ENCODE data around the gene HAUS3. TPM values are rescaled to one million over a fixed set of nuclear protein-coding genes. Genes with fewer than 3 reads are reported as not detected.
A peak's percentile ranks its signal among the peaks of the same experiment; 100 is the strongest.

Gene HAUS3
- total and polyA plus RNA-seq, 2 donors = 14.3 to 26.6 TPM

DNA sequence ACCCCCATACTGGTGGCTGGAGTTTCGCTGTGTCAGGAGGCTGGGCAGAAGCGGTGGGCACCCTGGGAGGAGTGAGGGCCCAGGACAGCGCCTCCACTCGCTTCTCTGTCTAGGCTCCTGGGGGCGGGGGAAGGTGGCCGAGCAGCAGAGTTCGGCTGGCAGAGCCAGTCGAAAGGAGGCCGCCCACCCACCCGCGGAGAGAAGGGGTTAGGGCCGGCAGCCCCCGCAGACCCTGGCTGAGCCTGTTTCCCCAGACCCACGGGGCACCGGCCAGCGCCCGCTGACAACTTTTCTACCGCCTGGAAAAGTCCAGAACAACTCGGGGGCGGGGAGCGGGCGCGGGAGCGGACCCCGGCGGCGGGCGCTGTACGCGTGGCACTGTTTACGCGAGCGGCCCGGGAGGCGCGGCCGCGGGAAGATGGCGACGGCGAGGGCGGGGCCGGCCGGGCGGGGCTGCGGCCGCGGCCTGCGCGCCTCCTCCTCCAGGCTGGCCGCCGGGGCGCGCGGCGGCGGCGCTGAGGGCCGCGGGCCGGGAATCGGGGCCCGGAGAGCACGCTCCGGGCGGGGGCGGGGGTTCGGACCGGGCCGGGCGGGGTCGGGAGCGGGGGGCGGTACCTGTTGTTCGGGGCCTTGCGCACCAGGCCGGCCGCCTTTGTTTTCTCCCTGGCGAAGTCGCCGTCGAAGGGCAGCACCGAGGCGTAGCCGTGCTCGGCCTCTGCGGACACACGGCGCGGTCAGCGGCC is 19.4 kb upstream of the HAUS3 start:
- H3K27me3 ChIP-seq (ENCODE audit: control insufficient read depth in 2 of 2, insufficient read depth in 1 of 2, low read length in 1 of 2) = no peaks in the 10 kb centered on the region
- WGBS = 1% methylated on average over 91 of the region's 91 CpGs
- peaks cover 39 to 42% of the 10 kb centered on the region in 2 donors for H3K36me3 ChIP-seq (ENCODE audit: control insufficient read depth in 2 of 2, insufficient read depth in 2 of 2, low read length in 1 of 2)
- H3K9me3 ChIP-seq (ENCODE audit: control insufficient read depth in 2 of 2, insufficient read depth in 1 of 2, low read length in 1 of 2) = no peaks in the 10 kb centered on the region
- H3K4me3 ChIP-seq (ENCODE audit: low read length in 2 of 2) = peak overlapping the region; percentile 85 to 92
- peak overlapping the region in 1 of 2 donors; percentile 88 for H3K27ac ChIP-seq (ENCODE audit: low read depth in 1 of 2, low read length in 1 of 2)
- H3K4me1 ChIP-seq (ENCODE audit: control insufficient read depth in 2 of 2, insufficient read depth in 2 of 2, low read length in 2 of 2) = peaks cover 28 to 51% of the 10 kb centered on the region in 2 donors
- DNase-seq (ENCODE audit: low read depth in 6 of 9, low spot score in 9 of 9) = peak in 2 of 9 donors; percentile 49 to 63

DNA sequence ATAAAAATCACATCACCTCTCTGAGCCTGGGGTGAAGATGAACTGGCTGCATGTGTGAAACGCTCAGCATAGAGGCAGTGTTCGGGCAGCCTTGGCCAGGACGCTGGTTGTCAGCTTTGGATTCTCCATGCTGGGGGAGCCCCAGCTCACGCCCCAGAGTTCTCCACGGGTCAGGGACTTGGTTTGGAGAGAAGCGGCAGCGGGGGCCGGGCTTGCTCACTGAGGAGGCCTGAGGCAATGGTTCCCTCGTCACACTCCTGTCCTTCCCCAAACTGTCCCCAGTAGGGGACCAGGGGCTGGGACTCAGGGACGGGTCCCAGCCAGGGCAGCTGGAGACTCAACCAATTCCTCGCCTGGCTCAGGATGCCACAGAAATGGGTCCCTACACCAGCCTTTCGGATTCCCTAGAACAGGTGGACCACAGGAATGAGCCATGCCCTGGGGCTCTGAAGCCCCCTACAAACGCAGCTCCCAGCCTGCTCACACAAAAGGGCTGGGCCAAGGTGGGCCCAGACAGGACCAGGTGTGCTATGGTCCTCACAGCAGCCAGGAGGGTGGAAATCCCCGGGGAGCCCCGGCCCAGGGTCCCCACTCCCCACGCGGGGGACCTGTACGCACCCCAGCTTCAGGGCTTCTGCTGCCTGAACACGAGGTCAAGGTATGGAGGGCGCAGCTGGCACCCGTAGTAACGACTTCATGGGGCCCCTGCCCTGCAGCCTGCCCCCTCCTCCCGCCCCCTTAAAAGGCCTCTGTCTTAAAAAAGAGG is 18.6 kb upstream of the HAUS3 start:
- Histone ChIP-seq H3K27me3 (ENCODE audit: control insufficient read depth in 2 of 2, insufficient read depth in 1 of 2, low read length in 1 of 2) (no peaks in the 10 kb centered on the region), H3K4me3 (ENCODE audit: low read length in 2 of 2) (peak overlapping the region; percentile 85 to 92), H3K4me1 (ENCODE audit: control insufficient read depth in 2 of 2, insufficient read depth in 2 of 2, low read length in 2 of 2) (peaks cover 28 to 46% of the 10 kb centered on the region in 2 donors), H3K9me3 (ENCODE audit: control insufficient read depth in 2 of 2, insufficient read depth in 1 of 2, low read length in 1 of 2) (no peaks in the 10 kb centered on the region), H3K27ac (ENCODE audit: low read depth in 1 of 2, low read length in 1 of 2) (peak overlapping the region in 1 of 2 donors; percentile 61), H3K36me3 (ENCODE audit: control insufficient read depth in 2 of 2, insufficient read depth in 2 of 2, low read length in 1 of 2) (peaks cover 46 to 50% of the 10 kb centered on the region in 2 donors)
- WGBS = 68% methylated on average over 23 of the region's 23 CpGs
- DNase-seq (ENCODE audit: low read depth in 6 of 9, low spot score in 9 of 9) = no peak

DNA sequence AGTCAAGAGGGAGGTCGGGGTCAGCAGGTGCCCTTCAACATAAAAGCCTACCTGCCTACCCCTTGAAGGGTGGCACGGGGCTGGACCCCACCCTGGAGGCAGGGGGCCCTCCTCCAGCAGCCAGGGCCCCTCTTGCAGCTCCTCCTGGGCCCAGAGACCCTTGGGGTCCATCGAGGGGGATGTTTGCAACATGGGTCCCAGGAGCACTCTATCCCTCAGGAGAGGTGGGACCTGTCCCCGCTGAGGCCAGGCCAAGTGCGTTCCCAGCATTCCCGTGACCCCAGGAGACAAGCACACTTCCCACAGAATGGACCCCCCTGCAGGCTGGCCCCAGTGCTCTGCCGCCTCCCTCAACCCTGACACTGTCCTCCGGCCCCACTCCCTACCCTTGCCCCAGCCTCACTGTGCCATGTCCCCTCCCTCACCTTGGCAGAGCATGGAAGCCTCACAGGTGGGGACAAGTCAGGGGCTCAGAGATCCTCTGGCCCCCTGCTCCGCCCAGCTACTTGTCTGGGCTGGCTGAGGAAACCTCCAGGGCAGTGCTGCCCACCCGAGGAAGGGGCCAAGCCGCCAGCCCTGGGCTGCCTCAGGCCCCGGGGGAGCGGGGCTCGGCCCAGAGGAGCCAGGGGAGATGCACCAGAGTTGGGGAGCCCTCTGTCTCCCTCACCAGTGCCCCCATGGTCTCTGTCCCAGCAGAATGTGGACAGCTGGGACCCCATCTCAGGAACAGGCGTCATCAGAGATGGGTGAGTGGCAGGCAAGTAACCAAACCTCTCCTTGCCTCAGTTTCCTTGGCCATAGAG is 17.8 kb upstream of the HAUS3 start:
- no peak overlapping the region for H3K27ac ChIP-seq (ENCODE audit: low read depth in 1 of 2, low read length in 1 of 2)

DNA sequence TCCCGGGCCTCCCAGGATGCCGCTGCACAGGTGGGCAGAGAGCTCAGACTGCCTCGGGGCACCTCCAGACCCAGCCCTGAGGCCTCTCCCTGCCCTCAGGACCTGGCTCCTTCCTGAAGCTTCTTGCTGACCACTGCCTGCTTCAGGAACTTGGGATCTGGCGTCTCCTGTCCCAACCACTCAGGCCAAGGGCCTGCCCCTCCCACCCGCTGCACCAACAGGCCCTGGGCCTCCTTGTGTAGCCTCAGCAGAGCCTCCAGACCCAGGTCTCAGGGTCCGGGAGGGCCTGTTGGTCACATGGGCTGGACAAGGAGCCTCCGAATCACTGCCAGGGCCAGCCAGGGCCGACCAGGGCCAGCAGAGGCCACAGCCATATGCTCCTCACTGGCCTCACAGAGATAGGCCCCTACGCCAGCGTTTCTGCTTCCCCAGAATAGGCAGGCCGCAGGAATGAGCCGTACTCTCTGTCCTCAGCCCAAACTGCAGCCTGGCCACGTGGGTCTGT is 17.2 kb upstream of the HAUS3 start:
- DNase-seq (ENCODE audit: low read depth in 6 of 9, low spot score in 9 of 9) = no peak
- H3K36me3 ChIP-seq (ENCODE audit: control insufficient read depth in 2 of 2, insufficient read depth in 2 of 2, low read length in 1 of 2) = peaks cover 61% of the 10 kb centered on the region in 2 donors
- no peaks in the 10 kb centered on the region for H3K9me3 ChIP-seq (ENCODE audit: control insufficient read depth in 2 of 2, insufficient read depth in 1 of 2, low read length in 1 of 2)
- 97% methylated on average over 13 of the region's 13 CpGs for WGBS
- H3K27ac ChIP-seq (ENCODE audit: low read depth in 1 of 2, low read length in 1 of 2) = no peak overlapping the region
- no peaks in the 10 kb centered on the region for H3K27me3 ChIP-seq (ENCODE audit: control insufficient read depth in 2 of 2, insufficient read depth in 1 of 2, low read length in 1 of 2)
- peaks cover 22 to 39% of the 10 kb centered on the region in 2 donors for H3K4me1 ChIP-seq (ENCODE audit: control insufficient read depth in 2 of 2, insufficient read depth in 2 of 2, low read length in 2 of 2)
- H3K4me3 ChIP-seq (ENCODE audit: low read length in 2 of 2) = no peak overlapping the region

More for the DNA sequence above, 17.8 kb upstream of the HAUS3 start:
- Histone ChIP-seq H3K9me3 (ENCODE audit: control insufficient read depth in 2 of 2, insufficient read depth in 1 of 2, low read length in 1 of 2) (no peaks in the 10 kb centered on the region), H3K27me3 (ENCODE audit: control insufficient read depth in 2 of 2, insufficient read depth in 1 of 2, low read length in 1 of 2) (no peaks in the 10 kb centered on the region), H3K4me3 (ENCODE audit: low read length in 2 of 2) (peak overlapping the region; percentile 85 to 92), H3K4me1 (ENCODE audit: control insufficient read depth in 2 of 2, insufficient read depth in 2 of 2, low read length in 2 of 2) (peaks cover 28 to 46% of the 10 kb centered on the region in 2 donors), H3K36me3 (ENCODE audit: control insufficient read depth in 2 of 2, insufficient read depth in 2 of 2, low read length in 1 of 2) (peaks cover 54 to 58% of the 10 kb centered on the region in 2 donors)
- DNase-seq (ENCODE audit: low read depth in 6 of 9, low spot score in 9 of 9) = no peak
- WGBS = 96% methylated on average over 15 of the region's 15 CpGs

DNA sequence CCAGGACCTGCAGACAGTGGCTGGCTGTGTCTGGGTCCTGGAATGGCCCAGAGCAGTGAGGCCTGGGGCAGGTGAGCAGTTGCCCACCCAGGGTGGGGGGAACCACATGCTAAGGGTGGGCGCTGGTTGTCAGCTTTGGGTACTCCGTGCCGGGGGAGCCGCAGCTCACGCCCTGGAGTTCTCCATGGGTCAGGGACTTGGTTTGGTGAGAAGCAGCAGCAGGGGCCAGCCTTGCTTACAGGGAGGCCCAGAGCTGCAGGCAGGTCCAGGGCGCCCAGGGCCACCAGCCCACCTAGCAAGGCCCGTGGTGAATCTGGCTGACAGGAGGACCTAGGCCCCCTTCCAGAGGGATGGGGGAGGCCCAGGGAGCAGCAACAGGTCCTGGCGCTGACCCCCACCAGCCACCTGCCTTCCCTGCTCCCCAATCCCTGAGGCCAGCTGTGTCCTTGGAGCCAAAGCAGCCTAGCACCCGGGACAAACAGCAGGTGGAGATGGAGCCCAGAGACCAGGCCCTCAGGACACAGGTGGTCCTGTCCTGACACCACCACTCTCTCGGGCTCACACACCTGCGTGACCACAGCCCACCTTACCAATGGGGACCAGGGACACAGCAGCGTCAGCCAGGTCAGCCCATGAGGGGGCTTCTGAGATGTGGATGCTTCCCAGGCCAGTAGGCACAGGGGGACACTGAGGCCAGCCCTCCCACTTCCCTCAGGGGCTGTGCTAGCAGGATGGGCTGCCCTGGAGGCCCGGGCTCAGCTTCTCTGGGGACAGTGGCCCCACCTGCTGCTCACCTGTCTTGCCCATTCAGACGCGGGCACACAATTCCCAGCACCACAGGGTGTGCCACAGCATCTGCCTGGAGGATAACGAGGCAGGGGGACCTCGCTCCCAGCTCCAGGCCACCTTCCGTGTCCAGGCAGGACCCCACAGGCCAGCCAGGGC is 16.4 kb upstream of the HAUS3 start:
- peak overlapping the region in 1 of 2 donors; percentile 19 for H3K27ac ChIP-seq (ENCODE audit: low read depth in 1 of 2, low read length in 1 of 2)
- no peak for DNase-seq (ENCODE audit: low read depth in 6 of 9, low spot score in 9 of 9)
- peaks cover 0 to 3% of the 10 kb centered on the region in 2 donors for H3K9me3 ChIP-seq (ENCODE audit: control insufficient read depth in 2 of 2, insufficient read depth in 1 of 2, low read length in 1 of 2)
- H3K36me3 ChIP-seq (ENCODE audit: control insufficient read depth in 2 of 2, insufficient read depth in 2 of 2, low read length in 1 of 2) = peaks cover 65 to 67% of the 10 kb centered on the region in 2 donors
- no peak overlapping the region for H3K4me3 ChIP-seq (ENCODE audit: low read length in 2 of 2)
- no peaks in the 10 kb centered on the region for H3K27me3 ChIP-seq (ENCODE audit: control insufficient read depth in 2 of 2, insufficient read depth in 1 of 2, low read length in 1 of 2)
- H3K4me1 ChIP-seq (ENCODE audit: control insufficient read depth in 2 of 2, insufficient read depth in 2 of 2, low read length in 2 of 2) = peaks cover 14 to 32% of the 10 kb centered on the region in 2 donors
- 91% methylated on average over 18 of the region's 18 CpGs for WGBS

DNA sequence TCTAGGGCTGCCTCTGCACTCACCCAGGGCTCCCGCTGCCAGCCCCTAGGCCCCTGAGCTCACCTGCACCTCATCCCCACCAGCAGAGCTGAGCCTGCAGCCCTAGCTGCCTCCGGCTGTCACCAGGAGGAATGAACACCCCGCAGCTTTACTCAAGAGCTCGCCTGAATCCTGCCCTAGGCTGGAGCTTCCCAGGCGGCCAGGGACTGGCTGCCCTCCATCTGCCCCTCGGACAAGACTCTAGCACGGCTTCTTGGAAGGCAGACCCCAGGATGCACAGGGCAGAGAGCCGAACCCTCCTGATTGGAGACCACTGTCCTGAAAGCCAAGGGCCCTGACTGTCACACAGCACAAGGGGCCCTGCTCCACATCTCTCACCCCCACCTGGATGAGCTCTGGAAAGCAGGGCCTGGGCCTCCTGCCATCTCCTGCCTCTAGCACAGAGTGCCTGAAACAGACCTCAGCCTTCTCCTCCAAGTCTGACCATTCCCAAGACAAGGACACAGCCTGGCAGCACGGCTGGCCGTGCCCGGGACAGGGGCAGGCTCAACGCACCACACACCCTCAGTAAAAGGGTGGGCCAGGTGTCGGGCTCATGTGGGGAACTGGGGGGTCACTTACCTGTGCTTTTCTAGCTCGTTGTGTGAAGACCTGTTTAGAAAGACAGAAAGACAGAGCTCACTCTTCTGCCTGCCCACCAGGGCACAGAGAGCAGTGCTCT is 15.6 kb upstream of the HAUS3 start:
- H3K27ac ChIP-seq (ENCODE audit: low read depth in 1 of 2, low read length in 1 of 2) = no peak overlapping the region
- H3K36me3 ChIP-seq (ENCODE audit: control insufficient read depth in 2 of 2, insufficient read depth in 2 of 2, low read length in 1 of 2) = peaks cover 71 to 73% of the 10 kb centered on the region in 2 donors
- H3K4me3 ChIP-seq (ENCODE audit: low read length in 2 of 2) = no peak overlapping the region
- no peaks in the 10 kb centered on the region for H3K27me3 ChIP-seq (ENCODE audit: control insufficient read depth in 2 of 2, insufficient read depth in 1 of 2, low read length in 1 of 2)
- no peak for DNase-seq (ENCODE audit: low read depth in 6 of 9, low spot score in 9 of 9)
- peaks cover 11 to 24% of the 10 kb centered on the region in 2 donors for H3K4me1 ChIP-seq (ENCODE audit: control insufficient read depth in 2 of 2, insufficient read depth in 2 of 2, low read length in 2 of 2)
- peaks cover 0 to 3% of the 10 kb centered on the region in 2 donors for H3K9me3 ChIP-seq (ENCODE audit: control insufficient read depth in 2 of 2, insufficient read depth in 1 of 2, low read length in 1 of 2)
- 97% methylated on average over 14 of the region's 14 CpGs for WGBS

DNA sequence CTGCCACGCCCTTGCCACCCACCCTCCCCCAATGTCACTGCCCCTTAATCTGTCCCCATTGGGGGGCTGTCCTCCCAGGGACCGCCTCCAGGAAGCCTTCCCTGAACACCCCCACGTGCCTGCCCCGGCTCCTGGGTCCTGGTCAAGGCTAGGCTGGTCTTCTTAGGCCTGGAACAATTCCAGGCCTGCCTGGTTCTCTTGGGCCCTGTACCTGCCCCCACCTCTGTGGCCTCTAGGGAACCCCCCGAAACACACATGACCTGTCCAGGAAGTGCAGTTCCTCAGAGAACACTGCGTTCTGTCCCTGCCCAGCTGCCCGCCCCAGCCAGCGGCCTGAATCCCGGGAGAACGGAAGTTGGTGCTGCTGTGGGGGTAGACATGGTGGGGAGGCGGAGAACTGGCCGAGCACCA is 14.9 kb upstream of the HAUS3 start:
- Histone ChIP-seq H3K9me3 (ENCODE audit: control insufficient read depth in 2 of 2, insufficient read depth in 1 of 2, low read length in 1 of 2) (peaks cover 0 to 3% of the 10 kb centered on the region in 2 donors), H3K4me1 (ENCODE audit: control insufficient read depth in 2 of 2, insufficient read depth in 2 of 2, low read length in 2 of 2) (peaks cover 11 to 24% of the 10 kb centered on the region in 2 donors), H3K36me3 (ENCODE audit: control insufficient read depth in 2 of 2, insufficient read depth in 2 of 2, low read length in 1 of 2) (peaks cover 79 to 81% of the 10 kb centered on the region in 2 donors), H3K27me3 (ENCODE audit: control insufficient read depth in 2 of 2, insufficient read depth in 1 of 2, low read length in 1 of 2) (no peaks in the 10 kb centered on the region), H3K4me3 (ENCODE audit: low read length in 2 of 2) (no peak overlapping the region), H3K27ac (ENCODE audit: low read depth in 1 of 2, low read length in 1 of 2) (no peak overlapping the region)
- DNase-seq (ENCODE audit: low read depth in 6 of 9, low spot score in 9 of 9) = no peak
- WGBS = 90% methylated on average over 12 of the region's 12 CpGs
